Activated T-helper 17 cell treated with anti-CD3 and anti-CD28 coated beads, Interleukin-2, amount 50 U/mL, for 72 hours (primary cell): ENCODE measurements around the gene MAP3K8. TPM values are rescaled to one million over a fixed set of nuclear protein-coding genes. Genes with fewer than 3 reads are reported as not detected.
"Not testable (repeated sequence)": the region's sequence is repeated elsewhere in the genome, so short reads cannot be mapped to it uniquely, and the experiment has no call there.

ENCODE experiments used
- ATAC-seq: fragments of 150-1000 bp; cut with Tn5 transposase; replicated peaks from 2 replicates; pipeline ENCODE4 v1.10.0; 2021; ENCODE audit warnings: mild to moderate bottlenecking, moderate library complexity
- H3K27ac Mint-ChIP-seq: one replicate; pipeline ENCODE4 v1.8.0; 2022; ENCODE audit warnings: mixed read lengths
- H3K27me3 Mint-ChIP-seq: one replicate; pipeline ENCODE4 v1.8.0; 2022; ENCODE audit warnings: mixed read lengths
- H3K36me3 Mint-ChIP-seq: one replicate; pipeline ENCODE4 v1.8.0; 2022; ENCODE audit warnings: low read depth, mild to moderate bottlenecking, mixed read lengths
- H3K4me1 Mint-ChIP-seq: one replicate; pipeline ENCODE4 v1.8.0; 2022; ENCODE audit warnings: mixed read lengths
- H3K4me3 Mint-ChIP-seq: one replicate; pipeline ENCODE4 v1.8.0; 2022; ENCODE audit warnings: mild to moderate bottlenecking, mixed read lengths
- H3K9me3 Mint-ChIP-seq: one replicate; pipeline ENCODE4 v1.8.0; 2022; ENCODE audit warnings: mixed read lengths
- total RNA-seq, 2 donors: library from RNA; stranded (reverse); gene quantifications; one replicate each; pipeline ENCODE4 v1.2.3, GENCODE V29; 2022

Gene MAP3K8
- total RNA-seq, 2 donors from 2014 or later, result 33.7 to 58.6 TPM

GRCh38 chr10:30448092-30448491 is 14.1 kb downstream of the MAP3K8 start:
- Mint-ChIP-seq H3K4me1 (peaks cover 10% of the 10 kb centered on the region), H3K9me3 (no peaks in the 10 kb centered on the region), H3K36me3 (peaks cover 95% of the 10 kb centered on the region), H3K27me3 (no peaks in the 10 kb centered on the region), H3K4me3 (no peak overlapping the region), H3K27ac (no peak overlapping the region)
- ATAC-seq, result no peak

GRCh38 chr10:30453764-30454527 is 20.0 kb downstream of the MAP3K8 start:
- Mint-ChIP-seq H3K9me3 (no peaks in the 10 kb centered on the region), H3K4me1 (peaks cover 13% of the 10 kb centered on the region), H3K36me3 (peaks cover 95% of the 10 kb centered on the region), H3K4me3 (no peak overlapping the region), H3K27ac (peak overlapping the region; percentile 52), H3K27me3 (no peaks in the 10 kb centered on the region)
- ATAC-seq, result no peak

- H3K4me1 Mint-ChIP-seq, result peaks cover 13% of the 10 kb centered on the region
- H3K27ac Mint-ChIP-seq, result peak overlapping the region; percentile 20
- ATAC-seq, result peak; percentile 23
- H3K4me3 Mint-ChIP-seq, result peak overlapping the region; percentile 48
- peaks cover 95% of the 10 kb centered on the region for H3K36me3 Mint-ChIP-seq
- no peaks in the 10 kb centered on the region for H3K9me3 Mint-ChIP-seq
- no peaks in the 10 kb centered on the region for H3K27me3 Mint-ChIP-seq
These were observed 20.9 kb downstream of the MAP3K8 start for GRCh38 chr10:30454744-30455510.

DNA sequence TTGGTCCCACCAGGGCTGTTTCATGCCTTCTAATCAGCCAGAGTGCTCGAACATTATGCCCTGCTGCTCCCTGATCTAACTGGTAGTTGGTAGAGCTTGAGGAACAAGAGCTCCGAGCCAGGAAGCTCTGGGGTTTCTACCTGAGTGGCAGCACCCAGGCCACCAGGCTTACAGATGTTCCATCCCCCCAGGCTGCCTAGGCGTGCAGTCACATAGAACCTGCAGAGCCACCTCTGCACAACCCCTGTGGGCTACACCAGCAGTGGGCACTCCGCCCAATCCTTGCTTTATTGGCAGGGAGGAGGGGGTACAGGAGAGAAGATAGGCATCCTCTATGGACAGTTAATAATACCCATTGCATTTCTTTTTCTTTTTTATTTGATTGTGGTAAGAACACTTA is 21.8 kb downstream of the MAP3K8 start:
- peaks cover 95% of the 10 kb centered on the region for H3K36me3 Mint-ChIP-seq
- peak overlapping the region; percentile 48 for H3K4me3 Mint-ChIP-seq
- H3K27ac Mint-ChIP-seq, result peak overlapping the region; percentile 20
- ATAC-seq, result peak; percentile 46
- H3K27me3 Mint-ChIP-seq, result no peaks in the 10 kb centered on the region
- H3K4me1 Mint-ChIP-seq, result peaks cover 13% of the 10 kb centered on the region
- H3K9me3 Mint-ChIP-seq, result no peaks in the 10 kb centered on the region

DNA sequence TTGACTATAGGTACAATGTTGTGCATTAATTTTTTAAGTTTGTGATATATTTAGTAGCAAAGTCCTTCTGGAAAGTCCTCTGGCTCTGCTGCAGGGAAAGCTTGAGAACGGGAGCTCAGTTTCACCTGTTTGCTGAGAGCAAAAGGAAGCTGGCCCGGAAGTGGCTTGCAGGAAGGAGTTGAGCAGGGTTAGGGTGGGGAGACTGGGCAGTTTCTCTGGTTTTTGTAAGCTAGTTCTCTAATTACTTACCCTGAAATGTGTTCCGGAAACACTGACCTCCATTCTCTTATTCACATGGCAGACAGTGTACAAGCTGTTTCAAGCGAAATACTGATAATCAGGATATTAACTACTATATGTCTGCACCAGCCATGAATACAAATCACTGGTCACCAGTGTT is 22.3 kb downstream of the MAP3K8 start:
- H3K4me1 Mint-ChIP-seq, result peaks cover 13% of the 10 kb centered on the region
- peak overlapping the region; percentile 20 for H3K27ac Mint-ChIP-seq
- peaks cover 95% of the 10 kb centered on the region for H3K36me3 Mint-ChIP-seq

GRCh38 chr10:30459283-30459682 is 25.3 kb downstream of the MAP3K8 start:
- Mint-ChIP-seq H3K27me3 (no peaks in the 10 kb centered on the region), H3K36me3 (peaks cover 79% of the 10 kb centered on the region), H3K9me3 (no peaks in the 10 kb centered on the region), H3K27ac (no peak overlapping the region), H3K4me3 (no peak overlapping the region), H3K4me1 (peaks cover 13% of the 10 kb centered on the region)
- no peak for ATAC-seq

More for the DNA sequence above, 22.3 kb downstream of the MAP3K8 start:
- peak; percentile 62 for ATAC-seq
- Mint-ChIP-seq H3K27me3 (no peaks in the 10 kb centered on the region), H3K9me3 (no peaks in the 10 kb centered on the region), H3K4me3 (peak overlapping the region; percentile 48)

GRCh38 chr10:30460121-30460520 is 26.1 kb downstream of the MAP3K8 start:
- Mint-ChIP-seq H3K36me3 (peaks cover 71% of the 10 kb centered on the region), H3K4me1 (peaks cover 10% of the 10 kb centered on the region), H3K4me3 (no peak overlapping the region), H3K27me3 (no peaks in the 10 kb centered on the region), H3K27ac (no peak overlapping the region), H3K9me3 (no peaks in the 10 kb centered on the region)
- no peak for ATAC-seq

DNA sequence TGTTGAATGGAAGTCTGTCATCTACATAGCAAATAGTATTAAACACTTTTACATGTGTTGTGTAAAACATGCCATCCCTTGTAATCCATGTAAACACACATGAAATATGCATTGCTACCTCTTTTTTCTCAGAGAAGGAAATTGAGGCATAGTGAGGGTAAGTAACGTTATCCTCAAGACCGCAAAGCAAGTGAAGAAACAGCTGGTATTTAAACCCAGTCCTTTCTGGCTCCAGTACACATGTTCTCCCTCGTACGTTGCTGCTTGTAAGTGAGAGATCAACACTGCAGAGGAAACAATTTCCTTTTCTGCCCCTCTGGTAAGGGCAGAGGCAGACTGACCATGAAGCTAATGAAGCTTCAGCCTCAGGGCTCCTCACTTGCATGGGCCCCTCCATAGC is 28.5 kb downstream of the MAP3K8 start:
- Mint-ChIP-seq H3K27me3 (no peaks in the 10 kb centered on the region), H3K4me1 (no peaks in the 10 kb centered on the region), H3K27ac (no peak overlapping the region), H3K4me3 (no peak overlapping the region), H3K36me3 (peaks cover 51% of the 10 kb centered on the region), H3K9me3 (no peaks in the 10 kb centered on the region)
- no peak for ATAC-seq

GRCh38 chr10:30463944-30464451 is 30.0 kb downstream of the MAP3K8 start:
- peak; percentile 26 for ATAC-seq
- H3K9me3 Mint-ChIP-seq, result no peaks in the 10 kb centered on the region
- peaks cover 36% of the 10 kb centered on the region for H3K36me3 Mint-ChIP-seq
- H3K4me3 Mint-ChIP-seq, result no peak overlapping the region
- no peaks in the 10 kb centered on the region for H3K4me1 Mint-ChIP-seq
- no peak overlapping the region for H3K27ac Mint-ChIP-seq
- no peaks in the 10 kb centered on the region for H3K27me3 Mint-ChIP-seq

GRCh38 chr10:30464675-30465074 is 30.7 kb downstream of the MAP3K8 start:
- Mint-ChIP-seq H3K36me3 (peaks cover 29% of the 10 kb centered on the region), H3K27me3 (no peaks in the 10 kb centered on the region), H3K9me3 (no peaks in the 10 kb centered on the region), H3K4me3 (no peak overlapping the region), H3K27ac (no peak overlapping the region), H3K4me1 (no peaks in the 10 kb centered on the region)
- no peak for ATAC-seq

GRCh38 chr10:30466445-30466844 is 32.5 kb downstream of the MAP3K8 start:
- peaks cover 5% of the 10 kb centered on the region for H3K4me1 Mint-ChIP-seq

GRCh38 chr10:30467651-30468338 is 33.8 kb downstream of the MAP3K8 start:
- H3K4me1 Mint-ChIP-seq, result peaks cover 5% of the 10 kb centered on the region
- no peak overlapping the region for H3K4me3 Mint-ChIP-seq
- H3K9me3 Mint-ChIP-seq, result no peaks in the 10 kb centered on the region
- H3K27ac Mint-ChIP-seq, result no peak overlapping the region
- no peaks in the 10 kb centered on the region for H3K36me3 Mint-ChIP-seq
- no peak for ATAC-seq
- no peaks in the 10 kb centered on the region for H3K27me3 Mint-ChIP-seq

More at GRCh38 chr10:30466445-30466844, 32.5 kb downstream of the MAP3K8 start:
- ATAC-seq, result no peak
- no peak overlapping the region for H3K4me3 Mint-ChIP-seq
- H3K36me3 Mint-ChIP-seq, result peaks cover 11% of the 10 kb centered on the region
- no peaks in the 10 kb centered on the region for H3K27me3 Mint-ChIP-seq
- no peaks in the 10 kb centered on the region for H3K9me3 Mint-ChIP-seq
- H3K27ac Mint-ChIP-seq, result no peak overlapping the region

GRCh38 chr10:30472414-30473155 is 38.6 kb downstream of the MAP3K8 start:
- Mint-ChIP-seq H3K27ac (no peak overlapping the region), H3K4me3 (no peak overlapping the region), H3K9me3 (no peaks in the 10 kb centered on the region), H3K4me1 (peaks cover 10% of the 10 kb centered on the region), H3K36me3 (no peaks in the 10 kb centered on the region), H3K27me3 (peaks cover 4% of the 10 kb centered on the region)
- no peak for ATAC-seq

DNA sequence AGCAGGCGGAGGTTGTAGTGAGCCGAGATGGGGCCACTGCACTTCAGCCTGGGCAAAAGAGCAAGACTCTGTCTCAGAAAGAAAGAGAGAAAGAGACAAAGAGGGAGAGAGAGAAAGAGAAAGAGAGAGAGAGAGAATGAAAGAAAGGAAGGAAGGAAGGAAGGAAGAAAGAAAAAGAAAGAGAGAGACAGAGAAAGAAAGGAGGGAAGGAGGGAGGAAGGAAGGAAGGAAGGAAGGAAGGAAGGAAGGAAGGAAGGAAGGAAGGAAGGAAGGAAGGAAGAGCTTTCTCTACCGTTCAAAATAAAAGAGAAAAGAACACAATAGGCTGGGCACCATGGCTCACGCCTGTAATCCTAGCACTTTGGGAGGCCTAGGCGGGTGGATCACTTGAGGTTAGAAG is 41.5 kb downstream of the MAP3K8 start:
- H3K36me3 Mint-ChIP-seq, ATAC-seq, H3K27ac Mint-ChIP-seq, H3K9me3 Mint-ChIP-seq, H3K4me3 Mint-ChIP-seq, H3K27me3 Mint-ChIP-seq, H3K4me1 Mint-ChIP-seq: not testable (repeated sequence)
